ENCODE data around the gene TEX44.

GRCh38 chr2:231568098-231568784, 24.4 kb upstream of the TEX44 start:
- no peak for TF ChIP-seq POLR2A (IDR thresholded peaks at IDR 0.05)
- TF ChIP-seq CTCF (IDR thresholded peaks at IDR 0.05), result no peak
